ENCODE results near the gene GALNT12. TPM values are rescaled to one million over a fixed set of nuclear protein-coding genes. Genes with fewer than 3 reads are reported as not detected.

Gene GALNT12
- total RNA-seq, 1 experiment from 2014 or later = 2.7 TPM

GRCh38 chr9:98892288-98892687 lies 84.8 kb downstream of the GALNT12 start:
- Histone ChIP-seq H3K27ac (no peak overlapping the region), H3K4me1 (peaks cover 11% of the 10 kb centered on the region), H3K27me3 (no peaks in the 10 kb centered on the region), H3K36me3 (no peaks in the 10 kb centered on the region), H3K9me3 (replicated peaks) (peaks cover 2% of the 10 kb centered on the region), H3K4me3 (no peak overlapping the region)
- no peak for DNase-seq

GRCh38 chr9:98892690-98893089 lies 85.2 kb downstream of the GALNT12 start:
- peaks cover 3% of the 10 kb centered on the region for H3K9me3 ChIP-seq (replicated peaks)
- no peak overlapping the region for H3K27ac ChIP-seq
- H3K27me3 ChIP-seq = no peaks in the 10 kb centered on the region
- no peaks in the 10 kb centered on the region for H3K36me3 ChIP-seq
- DNase-seq = no peak
- peaks cover 7% of the 10 kb centered on the region for H3K4me1 ChIP-seq
- no peak overlapping the region for H3K4me3 ChIP-seq

- H3K9me3 ChIP-seq (replicated peaks) = peaks cover 3% of the 10 kb centered on the region; the same call in 1 of the 2 replicates
- H3K27ac ChIP-seq = no peak overlapping the region
- no peak overlapping the region for H3K4me3 ChIP-seq
- no peaks in the 10 kb centered on the region for H3K27me3 ChIP-seq
- peaks cover 3% of the 10 kb centered on the region for H3K4me1 ChIP-seq
- H3K36me3 ChIP-seq = no peaks in the 10 kb centered on the region
- no peak for DNase-seq
These were observed 86.7 kb downstream of the GALNT12 start for GRCh38 chr9:98894171-98894570.

DNA sequence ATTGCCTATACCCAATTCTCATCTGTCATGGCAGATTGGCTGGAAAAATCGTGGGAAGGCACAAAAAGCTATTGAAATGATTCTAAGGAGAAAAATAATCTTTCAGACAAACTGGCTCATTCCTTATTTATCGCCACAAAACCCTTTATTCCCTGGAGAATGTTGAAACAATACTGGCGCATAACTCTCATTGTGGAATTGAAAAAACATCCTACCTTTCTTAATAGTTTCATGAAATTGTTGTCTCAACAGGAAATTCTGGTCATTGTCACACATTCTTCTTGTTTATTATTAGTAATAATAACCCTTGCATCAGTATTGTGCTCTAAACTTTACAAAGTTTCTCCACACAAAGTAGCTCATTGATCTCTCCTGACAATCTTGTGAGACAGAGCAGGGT lies 87.3 kb downstream of the GALNT12 start:
- Histone ChIP-seq H3K9me3 (replicated peaks) (peaks cover 3% of the 10 kb centered on the region; the same call in 1 of the 2 replicates), H3K4me1 (peaks cover 8% of the 10 kb centered on the region), H3K36me3 (no peaks in the 10 kb centered on the region), H3K27me3 (no peaks in the 10 kb centered on the region), H3K4me3 (no peak overlapping the region), H3K27ac (no peak overlapping the region)
- no peak for DNase-seq

- Histone ChIP-seq H3K9me3 (replicated peaks) (peaks cover 3% of the 10 kb centered on the region; the same call in 1 of the 2 replicates), H3K4me1 (peaks cover 9% of the 10 kb centered on the region), H3K36me3 (no peaks in the 10 kb centered on the region), H3K27ac (no peak overlapping the region), H3K4me3 (no peak overlapping the region), H3K27me3 (no peaks in the 10 kb centered on the region)
- DNase-seq = no peak
These were observed 89.2 kb downstream of the GALNT12 start for GRCh38 chr9:98896632-98897031.

GRCh38 chr9:98897745-98898144 lies 90.3 kb downstream of the GALNT12 start:
- Histone ChIP-seq H3K36me3 (no peaks in the 10 kb centered on the region), H3K4me1 (peaks cover 9% of the 10 kb centered on the region), H3K27ac (no peak overlapping the region), H3K9me3 (replicated peaks) (peaks cover 3% of the 10 kb centered on the region; the same call in 1 of the 2 replicates), H3K4me3 (no peak overlapping the region), H3K27me3 (no peaks in the 10 kb centered on the region)
- peak in 1 of 2 experiments; percentile 48 for DNase-seq

GRCh38 chr9:98899408-98900056 lies 92.1 kb downstream of the GALNT12 start:
- peaks cover 3% of the 10 kb centered on the region; the same call in 1 of the 2 replicates for H3K9me3 ChIP-seq (replicated peaks)
- no peak overlapping the region for H3K4me3 ChIP-seq
- H3K27ac ChIP-seq = no peak overlapping the region
- H3K27me3 ChIP-seq = no peaks in the 10 kb centered on the region
- H3K4me1 ChIP-seq = peaks cover 9% of the 10 kb centered on the region
- peak; percentile 51 to 72 for DNase-seq
- no peaks in the 10 kb centered on the region for H3K36me3 ChIP-seq

Other genes with a start within 250 kb of the GALNT12 start
- gene GABBR2, start 98.7 kb upstream of the GALNT12 start, total RNA-seq (2014; rRNA removed; shearing (Covaris generic)) = not detected in 2 replicates
- 29.2 and 32.0 TPM in 2 replicates for gene ANKS6, start 11.1 kb upstream of the GALNT12 start, total RNA-seq (2014; rRNA removed; shearing (Covaris generic))
- 7.5 and 7.6 TPM in 2 replicates for gene COL15A1, start 136.2 kb downstream of the GALNT12 start, total RNA-seq (2014; rRNA removed; shearing (Covaris generic))

Measured in SJCRH30 (cell line).